Stimulated activated CD8-positive, alpha-beta memory T cell treated with anti-CD3 and anti-CD28 coated beads, Interleukin-15, amount 100 ng/mL, for 24 hours (primary cell): ENCODE results near the gene PARS2.

Experiments used
- DNase-seq: peaks from one replicate; pipeline ENCODE4 v3.0.0-alpha.2; 2020; ENCODE audit warnings: low read depth

PARS2 gene

DNA sequence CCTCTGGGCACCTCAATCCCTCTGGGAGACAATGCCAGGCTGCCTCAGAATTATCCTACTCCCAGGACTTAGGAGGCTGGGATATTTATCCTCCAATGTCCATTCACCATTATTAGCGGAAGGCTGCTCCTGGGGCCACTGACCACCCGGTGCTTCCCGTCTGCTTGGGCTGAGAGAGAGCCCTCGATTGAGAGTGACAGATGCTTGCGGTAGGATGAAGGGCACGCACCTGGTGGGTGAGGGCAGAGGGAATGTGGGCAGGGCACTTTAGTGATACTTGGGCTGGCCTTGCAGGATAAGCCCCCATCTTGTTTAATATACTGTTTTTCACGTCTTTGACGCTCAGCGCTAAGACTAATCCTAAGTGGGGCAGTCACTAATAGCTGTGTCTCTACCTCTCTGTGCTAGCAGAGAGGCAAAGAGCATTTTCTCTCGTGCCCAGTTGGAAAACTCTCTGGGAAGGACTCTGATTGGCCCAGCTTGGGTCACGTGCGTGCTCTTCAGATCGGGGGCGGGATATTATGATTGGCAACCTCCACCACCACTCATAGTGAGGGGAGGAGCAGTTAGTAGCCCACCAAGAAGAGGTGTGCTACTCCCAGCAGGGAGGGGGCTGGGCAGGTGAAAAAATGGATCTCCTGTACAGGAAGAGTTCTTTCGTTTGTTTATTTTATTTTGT is 10.6 kb upstream of the PARS2 start:
- no peak for DNase-seq

- no peak for DNase-seq
These were observed 8.6 kb upstream of the PARS2 start for GRCh38 chr1:54772951-54773350.

GRCh38 chr1:54768093-54768492 is 3.8 kb upstream of the PARS2 start:
- DNase-seq: no peak

DNA sequence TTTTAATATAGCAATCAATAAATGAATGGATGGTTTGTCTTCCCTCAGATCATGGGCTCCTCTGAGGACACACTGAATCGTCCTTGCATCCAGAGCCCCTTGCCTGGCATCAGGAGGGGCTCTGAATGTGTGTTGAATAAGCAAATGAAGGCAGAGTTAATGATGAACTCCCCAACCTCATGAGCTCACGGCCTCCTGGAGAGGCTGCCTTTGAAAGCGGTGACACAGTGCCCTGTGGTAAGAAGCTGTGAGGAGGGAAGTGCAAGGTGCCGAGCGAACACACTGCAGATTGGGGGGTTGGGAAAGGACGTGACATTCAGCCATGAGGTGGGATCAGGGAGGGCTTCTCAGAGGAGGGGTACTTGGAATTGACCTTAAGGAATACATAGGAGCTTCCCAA is 3.2 kb upstream of the PARS2 start:
- DNase-seq: no peak

DNA sequence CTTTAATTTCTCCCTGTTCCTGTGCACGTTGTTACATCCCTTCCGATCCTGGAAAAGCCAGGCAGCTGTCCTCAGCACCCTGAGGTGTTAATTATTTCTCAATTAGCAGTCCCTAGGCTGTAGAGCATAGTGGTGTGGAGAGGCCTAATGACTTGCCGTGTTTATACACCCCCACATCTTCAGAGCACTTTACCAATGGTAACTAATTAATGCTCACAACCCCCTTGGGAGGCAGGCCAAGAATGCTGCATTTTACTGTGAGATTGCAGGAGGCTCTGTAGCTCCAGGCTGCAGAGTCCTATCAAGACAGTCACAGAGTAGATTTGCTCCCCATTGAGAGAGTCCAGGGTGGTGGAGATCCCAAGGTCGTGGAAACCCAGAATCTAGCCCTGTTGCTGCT is 2.4 kb upstream of the PARS2 start:
- no peak for DNase-seq

GRCh38 chr1:54764922-54765561 is 719 bp upstream of the PARS2 start:
- DNase-seq: no peak

GRCh38 chr1:54763816-54764132 is 549 bp downstream of the PARS2 start:
- no peak for DNase-seq

GRCh38 chr1:54758678-54759348 is 5.5 kb downstream of the PARS2 start:
- DNase-seq: no peak

DNA sequence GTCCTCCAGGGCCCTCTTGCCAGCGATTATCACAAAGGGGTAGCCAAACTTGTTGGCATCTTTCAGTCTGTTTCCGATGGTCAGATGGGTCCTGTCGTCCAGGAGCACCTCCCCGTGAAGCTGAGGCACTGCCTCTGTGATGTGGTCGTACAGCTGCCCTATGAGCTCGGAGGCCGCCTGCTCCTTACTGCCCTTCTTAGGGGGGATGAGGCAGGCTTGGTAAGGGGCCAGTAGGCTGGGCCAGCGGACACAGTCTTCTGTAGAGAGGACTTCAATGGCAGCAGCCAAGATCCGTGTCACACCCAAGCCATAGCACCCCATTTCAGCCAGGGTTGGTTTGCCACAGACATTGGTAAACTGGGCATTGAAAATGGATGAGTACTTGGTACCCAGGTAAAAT is 6.5 kb downstream of the PARS2 start:
- no peak for DNase-seq

GRCh38 chr1:54754486-54755285 is 9.6 kb downstream of the PARS2 start:
- DNase-seq: no peak

DNA sequence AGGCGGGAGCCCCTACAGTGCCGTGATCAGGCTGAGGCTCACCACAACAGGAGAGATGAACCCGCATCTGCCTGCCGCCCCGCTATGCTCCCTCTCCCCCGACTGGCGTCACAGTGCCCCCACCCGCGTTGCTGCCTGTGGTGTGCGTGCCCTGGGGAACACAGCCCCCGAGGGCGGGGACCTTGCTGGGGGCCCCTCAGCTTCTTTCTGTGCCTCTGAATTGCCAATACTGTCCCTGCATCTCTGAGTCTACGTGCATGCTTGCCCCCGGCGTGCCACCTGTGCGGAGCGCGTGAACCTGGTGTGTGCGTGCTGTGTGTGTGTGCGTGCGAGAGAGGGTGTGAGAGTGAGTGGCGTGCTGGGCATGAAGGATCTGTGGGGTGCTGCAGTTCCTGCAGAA is 10.3 kb downstream of the PARS2 start:
- no peak for DNase-seq

DNA sequence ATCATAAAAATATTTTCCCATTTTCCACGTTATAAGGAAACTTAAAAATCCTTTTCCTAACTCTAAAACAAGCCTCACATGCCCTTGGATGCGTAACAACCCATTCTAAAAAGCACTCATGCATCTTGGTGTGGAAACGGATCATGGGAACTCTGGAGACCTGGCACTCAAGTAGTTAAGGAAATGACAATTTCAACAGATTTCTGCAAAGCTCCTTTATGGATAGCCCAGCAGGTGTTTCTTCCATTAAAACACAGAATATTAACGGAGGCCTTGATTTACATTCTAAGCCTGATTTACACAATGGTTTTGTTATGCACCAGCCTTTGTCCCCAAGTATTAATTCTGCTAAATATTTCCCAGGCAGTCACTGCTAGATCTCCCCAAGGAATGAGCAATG is 12.9 kb downstream of the PARS2 start:
- no peak for DNase-seq

- no peak for DNase-seq
These were observed 13.7 kb downstream of the PARS2 start for GRCh38 chr1:54750596-54750995.

DNA sequence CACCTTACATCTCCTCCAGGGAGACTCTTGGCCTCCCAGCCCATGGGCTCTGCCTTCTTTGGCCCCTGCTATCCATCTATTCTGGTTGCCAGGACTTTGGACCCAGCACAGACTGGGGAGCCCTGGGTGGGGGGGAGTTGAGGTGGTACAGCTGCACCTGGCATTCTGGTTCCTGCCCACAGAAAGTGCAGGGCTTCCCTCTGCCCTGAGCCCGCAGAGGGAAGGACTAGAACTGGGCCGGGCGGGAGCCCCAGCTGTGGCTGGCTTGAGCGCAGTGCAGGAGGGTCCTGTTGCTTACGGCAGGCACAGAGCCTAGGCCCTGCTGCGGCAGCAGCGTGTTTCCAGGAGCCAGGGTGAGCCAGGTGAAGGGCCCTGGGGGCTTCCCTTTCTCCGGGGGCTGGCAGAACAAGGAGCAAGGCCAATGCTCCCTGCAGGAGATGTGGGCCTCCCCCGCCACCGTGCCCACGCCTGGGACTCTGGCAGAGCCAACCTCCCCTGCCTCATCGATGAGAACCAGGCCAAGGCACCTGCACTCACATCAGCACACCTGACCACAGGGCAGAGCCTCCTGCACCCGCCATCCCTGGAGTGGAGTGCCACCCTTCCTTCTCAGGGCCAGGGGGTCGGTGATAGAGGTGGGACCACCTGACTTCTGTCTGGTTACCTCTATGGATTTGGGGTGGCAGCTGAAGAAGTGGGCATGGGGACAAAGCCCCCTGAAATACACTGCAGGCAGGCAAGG is 16.1 kb downstream of the PARS2 start:
- DNase-seq: no peak

GRCh38 chr1:54745864-54746263 is 18.5 kb downstream of the PARS2 start:
- DNase-seq: no peak

DNA sequence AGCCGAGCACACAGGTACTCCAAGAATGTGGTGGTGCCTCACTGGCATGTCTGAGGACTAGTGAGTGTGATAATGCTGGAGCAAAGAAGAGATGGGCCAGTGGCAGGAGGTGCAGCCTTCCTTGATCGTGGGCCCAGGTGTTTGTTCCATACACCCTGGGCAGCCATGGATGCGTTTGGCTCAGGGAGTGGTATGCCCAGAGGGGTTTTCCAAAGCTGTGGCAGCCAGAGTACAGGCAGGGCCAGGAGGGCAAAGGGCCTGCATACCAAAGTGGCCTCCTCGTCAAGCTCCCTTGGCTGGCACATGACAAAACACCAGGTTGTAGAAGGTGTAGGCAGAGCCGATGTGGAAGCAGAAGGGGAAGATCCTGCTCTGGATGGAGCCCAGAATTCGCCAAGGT is 19.0 kb downstream of the PARS2 start:
- no peak for DNase-seq

GRCh38 chr1:54744696-54745095 is 19.6 kb downstream of the PARS2 start:
- no peak for DNase-seq

DNA sequence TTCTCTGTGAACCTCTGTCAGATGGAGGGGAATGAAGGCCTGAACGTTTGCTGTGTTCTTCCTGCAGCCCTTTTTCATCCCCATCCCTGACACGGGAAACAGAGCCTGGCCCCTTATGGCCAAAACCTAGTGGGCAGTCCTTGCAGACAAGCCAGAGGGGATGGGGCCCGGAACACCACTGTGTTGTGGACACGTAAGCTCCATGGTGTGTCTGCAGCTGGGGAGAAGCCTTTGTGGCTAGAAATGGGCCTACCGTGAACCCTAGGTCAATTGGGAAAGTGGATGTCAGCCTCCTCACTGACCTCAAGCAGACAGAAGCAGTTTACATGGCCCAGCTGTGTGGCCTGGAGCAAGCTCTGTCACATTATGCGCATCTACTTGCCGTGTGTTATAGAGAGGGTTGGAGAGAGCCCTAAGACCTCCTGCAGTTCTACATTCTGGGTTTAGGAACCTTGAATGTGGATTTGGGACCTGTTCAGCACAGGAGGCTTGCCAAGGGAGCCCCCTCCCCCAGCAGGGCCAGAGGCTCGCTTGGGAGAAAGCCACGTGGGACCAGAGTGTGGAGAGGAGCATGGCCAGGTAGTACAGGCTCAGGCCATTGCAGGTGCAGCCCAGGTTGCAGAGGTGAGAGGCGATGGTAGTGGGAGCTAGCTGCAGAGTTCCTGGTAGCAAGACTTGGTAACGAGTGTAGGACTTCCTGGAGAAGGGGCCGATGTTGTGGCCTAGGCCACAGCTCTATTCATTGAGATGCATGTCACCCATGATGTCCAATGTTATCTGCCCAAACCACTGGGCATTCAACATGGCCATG is 20.7 kb downstream of the PARS2 start:
- DNase-seq: no peak

DNA sequence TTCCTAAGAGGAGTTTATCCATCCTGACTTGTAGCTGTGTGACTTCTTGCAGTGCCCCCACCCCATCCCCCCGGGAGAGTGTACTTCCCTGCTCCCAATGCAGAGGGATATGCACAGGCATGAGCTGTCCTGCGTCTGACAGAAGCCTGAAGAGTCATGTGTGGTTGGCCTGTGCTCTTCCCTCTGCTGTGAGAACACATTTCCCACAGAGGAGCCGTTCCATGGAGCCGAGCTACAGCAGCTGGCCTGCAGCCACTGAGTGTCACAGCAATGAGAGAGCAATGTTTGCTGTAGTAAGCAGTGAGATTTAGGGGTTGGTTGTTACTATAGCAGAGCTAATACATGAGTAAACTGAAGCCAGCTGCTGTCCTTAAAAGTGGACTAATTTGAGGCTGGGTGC is 22.0 kb downstream of the PARS2 start:
- no peak for DNase-seq

GRCh38 chr1:54741531-54741930 is 22.8 kb downstream of the PARS2 start:
- no peak for DNase-seq

- DNase-seq: no peak
These were observed 26.1 kb downstream of the PARS2 start for GRCh38 chr1:54738244-54738643.
